Smooth muscle cell (in vitro differentiated cells): Measurements from ENCODE around the gene SPDYE4. TPM values are rescaled to one million over a fixed set of nuclear protein-coding genes. Genes with fewer than 3 reads are reported as not detected.

Experiments used
- DNase-seq: peaks from one replicate; lab custom pipeline; 2025; ENCODE audit not compliant: unreplicated experiment; lab: John Stamatoyannopoulos, UW
- H2AFZ ChIP-seq: fragments of 200-600 bp; sonication (generic); 2 replicates; pipeline ENCODE4 v1.6.0; 2016; ENCODE audit warnings: antibody characterized with exemption, low read depth, mild to moderate bottlenecking
- H3F3A ChIP-seq: fragments of 200-600 bp; sonication (generic); 2 replicates; pipeline ENCODE4 v1.6.0; 2017; ENCODE audit warnings: antibody characterized with exemption, low read depth
- H3K27ac ChIP-seq: fragments of 200-600 bp; sonication (generic); 2 replicates; pipeline ENCODE4 v1.5.1; 2016; ENCODE audit warnings: low read depth, mild to moderate bottlenecking
- H3K27me3 ChIP-seq: fragments of 200-600 bp; sonication (generic); 2 replicates; pipeline ENCODE4 v1.6.1; 2016; ENCODE audit warnings: low read depth, mild to moderate bottlenecking
- H3K36me3 ChIP-seq: fragments of 200-600 bp; sonication (generic); 2 replicates; pipeline ENCODE4 v1.5.1; 2016; ENCODE audit warnings: low read depth
- H3K4me1 ChIP-seq: fragments of 200-600 bp; sonication (generic); 2 replicates; pipeline ENCODE4 v1.5.1; 2016; ENCODE audit warnings: low read depth
- H3K4me2 ChIP-seq: fragments of 200-600 bp; sonication (generic); 2 replicates; pipeline ENCODE4 v1.6.0; 2016; ENCODE audit warnings: mild to moderate bottlenecking
- H3K4me3 ChIP-seq: fragments of 200-600 bp; sonication (generic); 2 replicates; pipeline ENCODE4 v1.5.1; 2016; ENCODE audit warnings: mild to moderate bottlenecking
- H3K79me2 ChIP-seq: fragments of 200-600 bp; sonication (generic); 2 replicates; pipeline ENCODE4 v1.6.0; 2016; ENCODE audit warnings: low read depth, mild to moderate bottlenecking
- H3K9ac ChIP-seq: fragments of 200-600 bp; sonication (generic); 2 replicates; pipeline ENCODE4 v1.6.0; 2016; ENCODE audit warnings: low read depth
- H3K9me3 ChIP-seq: fragments of 200-600 bp; sonication (generic); replicated peaks from 2 replicates; pipeline ENCODE4 v1.5.1; 2016; ENCODE audit warnings: low read depth
- H4K20me1 ChIP-seq: fragments of 200-600 bp; sonication (generic); 2 replicates; pipeline ENCODE4 v1.6.0; 2016; ENCODE audit warnings: low read depth
- CTCF ChIP-seq: fragments of 200-600 bp; sonication (generic); IDR thresholded peaks from 2 replicates; pipeline ENCODE4 v1.5.1; 2017; ENCODE audit warnings: borderline replicate concordance, mild to moderate bottlenecking, antibody characterized with exemption; ENCODE audit not compliant: insufficient read depth, poor library complexity, severe bottlenecking
- WGBS: methylation state at CpG from one replicate; pipeline ENCODE4 v1.1.7; 2016; ENCODE audit warnings: low lambda C conversion rate; 5-methylcytosine and 5-hydroxymethylcytosine counted together
- polyA plus RNA-seq: library from polyadenylated mRNA; unstranded; fragments of >200 nt; fragmentation: Nextera tagmentation; extraction: Ambion mirVana; gene quantifications from 2 replicates; pipeline ENCODE4 v1.2.1, GENCODE V29; 2016
- total RNA-seq: library from RNA; depleted of rRNA; stranded (reverse); fragments of >200 nt; gene quantifications from 2 replicates; pipeline ENCODE4 v1.2.3, GENCODE V29; 2014

Gene SPDYE4
- total and polyA plus RNA-seq, 2 experiments from 2014 or later = not detected

- no peak for TF ChIP-seq CTCF
- 76% methylated on average over 11 of the region's 12 CpGs for WGBS
- Histone ChIP-seq H3K27ac (no peak overlapping the region), H3K4me2 (no peak overlapping the region), H4K20me1 (no peaks in the 10 kb centered on the region), H3F3A (no peaks in the 10 kb centered on the region), H3K9ac (no peak overlapping the region), H2AFZ (no peak overlapping the region), H3K4me3 (no peak overlapping the region), H3K79me2 (no peaks in the 10 kb centered on the region), H3K27me3 (no peaks in the 10 kb centered on the region), H3K9me3 (no peaks in the 10 kb centered on the region), H3K4me1 (peaks cover 9% of the 10 kb centered on the region), H3K36me3 (no peaks in the 10 kb centered on the region)
- DNase-seq = no peak
Measured at GRCh38 chr17:8740486-8740885, 17.9 kb downstream of the SPDYE4 start.

- no peaks in the 10 kb centered on the region for H3K79me2 ChIP-seq
- DNase-seq = no peak
- H3K4me3 ChIP-seq = no peak overlapping the region
- H4K20me1 ChIP-seq = no peaks in the 10 kb centered on the region
- no peak for TF ChIP-seq CTCF
- no peaks in the 10 kb centered on the region for H3K27me3 ChIP-seq
- no peak overlapping the region for H3K9ac ChIP-seq
- H3K4me2 ChIP-seq = peak overlapping the region; percentile 42
- no peaks in the 10 kb centered on the region for H3F3A ChIP-seq
- H3K4me1 ChIP-seq = peaks cover 9% of the 10 kb centered on the region
- no peak overlapping the region for H3K27ac ChIP-seq
- 8% methylated on average over 8 of the region's 8 CpGs for WGBS
- no peaks in the 10 kb centered on the region for H3K9me3 ChIP-seq
- no peaks in the 10 kb centered on the region for H3K36me3 ChIP-seq
- H2AFZ ChIP-seq = peak overlapping the region; percentile 16
Measured at GRCh38 chr17:8739097-8739496, 19.2 kb downstream of the SPDYE4 start.

- WGBS = 94% methylated on average over 2 of the region's 2 CpGs
Measured at GRCh38 chr17:8736796-8737195, 21.6 kb downstream of the SPDYE4 start.

More at GRCh38 chr17:8736796-8737195, 21.6 kb downstream of the SPDYE4 start:
- Histone ChIP-seq H2AFZ (no peak overlapping the region), H3K9me3 (no peaks in the 10 kb centered on the region), H3K4me2 (no peak overlapping the region), H3K27me3 (no peaks in the 10 kb centered on the region), H3F3A (no peaks in the 10 kb centered on the region), H3K9ac (no peak overlapping the region), H4K20me1 (no peaks in the 10 kb centered on the region), H3K27ac (no peak overlapping the region), H3K79me2 (no peaks in the 10 kb centered on the region), H3K36me3 (no peaks in the 10 kb centered on the region), H3K4me3 (no peak overlapping the region), H3K4me1 (peaks cover 9% of the 10 kb centered on the region)
- no peak for DNase-seq
- TF ChIP-seq CTCF = no peak
